Limb (tissue), 2 donors: Measurements from ENCODE around the gene PIP4K2C.
"Not testable (repeated sequence)": the region's sequence is repeated elsewhere in the genome, so short reads cannot be mapped to it uniquely, and the experiment has no call there.

ENCODE experiments used
- DNase-seq, 2 donors: peaks; one replicate each; pipeline ENCODE4 v3.0.0-alpha.2; 2016; ENCODE audit errors: extremely low spot score in 2 of 2

The PIP4K2C gene

GRCh38 chr12:57558864-57559263 lies 32.1 kb upstream of the PIP4K2C start:
- no peak for DNase-seq

- no peak for DNase-seq
Observed at GRCh38 chr12:57560516-57560915, 30.5 kb upstream of the PIP4K2C start.

- DNase-seq, result not testable (repeated sequence)
Observed at GRCh38 chr12:57561117-57561516, 29.9 kb upstream of the PIP4K2C start.

- DNase-seq, result no peak
Observed at GRCh38 chr12:57563358-57563757, 27.6 kb upstream of the PIP4K2C start.

GRCh38 chr12:57564178-57564740 lies 26.7 kb upstream of the PIP4K2C start:
- DNase-seq, result no peak

- DNase-seq, result no peak
Observed at GRCh38 chr12:57568838-57569237, 22.2 kb upstream of the PIP4K2C start.

GRCh38 chr12:57569858-57570257 lies 21.1 kb upstream of the PIP4K2C start:
- DNase-seq, result no peak

GRCh38 chr12:57570438-57570837 lies 20.6 kb upstream of the PIP4K2C start:
- DNase-seq, result not testable (repeated sequence)

GRCh38 chr12:57571926-57572762 lies 18.8 kb upstream of the PIP4K2C start:
- no peak for DNase-seq

GRCh38 chr12:57574795-57575194 lies 16.2 kb upstream of the PIP4K2C start:
- DNase-seq, result no peak

GRCh38 chr12:57575771-57576612 lies 15.0 kb upstream of the PIP4K2C start:
- DNase-seq, result no peak

GRCh38 chr12:57576613-57577160 lies 14.3 kb upstream of the PIP4K2C start:
- no peak for DNase-seq

GRCh38 chr12:57577981-57578758 lies 12.8 kb upstream of the PIP4K2C start:
- no peak for DNase-seq

- no peak for DNase-seq
Observed at GRCh38 chr12:57579011-57579410, 12.0 kb upstream of the PIP4K2C start.

- DNase-seq, result no peak
Observed at GRCh38 chr12:57579677-57580465, 11.1 kb upstream of the PIP4K2C start.

- DNase-seq, result no peak
Observed at GRCh38 chr12:57580466-57580795, 10.6 kb upstream of the PIP4K2C start.

GRCh38 chr12:57581802-57582201 lies 9.2 kb upstream of the PIP4K2C start:
- DNase-seq, result no peak

GRCh38 chr12:57582440-57582839 lies 8.6 kb upstream of the PIP4K2C start:
- DNase-seq, result no peak

- peak; percentile 68 to 84 for DNase-seq
Observed at GRCh38 chr12:57583008-57583831, 7.8 kb upstream of the PIP4K2C start.

GRCh38 chr12:57584050-57584449 lies 6.9 kb upstream of the PIP4K2C start:
- DNase-seq, result no peak
